HG02870 (cell line): ENCODE results near the gene DFFA.
"Not testable (repeated sequence)": the region's sequence is repeated elsewhere in the genome, so short reads cannot be mapped to it uniquely, and the experiment has no call there.

Experiments
- ATAC-seq: cut with Tn5 transposase; IDR thresholded peaks from one replicate; pipeline ENCODE4 v1.9.1; 2021; ENCODE audit warnings: mild to moderate bottlenecking, moderate library complexity; ENCODE audit not compliant: unreplicated experiment

Gene DFFA

GRCh38 chr1:10506046-10506676 is 33.8 kb upstream of the DFFA start:
- not testable (repeated sequence) for ATAC-seq

- no peak for ATAC-seq
Measured at GRCh38 chr1:10504249-10504648, 31.9 kb upstream of the DFFA start.

- no peak for ATAC-seq
Measured at GRCh38 chr1:10502206-10502605, 29.9 kb upstream of the DFFA start.

GRCh38 chr1:10498231-10498630 is 25.9 kb upstream of the DFFA start:
- ATAC-seq: no peak

- ATAC-seq: no peak
Measured at GRCh38 chr1:10497109-10497508, 24.8 kb upstream of the DFFA start.

- ATAC-seq: no peak
Measured at GRCh38 chr1:10495952-10496351, 23.6 kb upstream of the DFFA start.

- ATAC-seq: no peak
Measured at GRCh38 chr1:10495475-10495817, 23.1 kb upstream of the DFFA start.

- ATAC-seq: peak; percentile 54
Measured at GRCh38 chr1:10494754-10495474, 22.6 kb upstream of the DFFA start.

- ATAC-seq: no peak
Measured at GRCh38 chr1:10494418-10494753, 22.1 kb upstream of the DFFA start.

GRCh38 chr1:10490286-10490970 is 18.1 kb upstream of the DFFA start:
- no peak for ATAC-seq

GRCh38 chr1:10489291-10490055 is 17.1 kb upstream of the DFFA start:
- no peak for ATAC-seq

- no peak for ATAC-seq
Measured at GRCh38 chr1:10484521-10484920, 12.2 kb upstream of the DFFA start.

- ATAC-seq: no peak
Measured at GRCh38 chr1:10480614-10481013, 8.3 kb upstream of the DFFA start.

- no peak for ATAC-seq
Measured at GRCh38 chr1:10479296-10479695, 7.0 kb upstream of the DFFA start.

GRCh38 chr1:10475510-10475909 is 3.2 kb upstream of the DFFA start:
- no peak for ATAC-seq

- ATAC-seq: peak; percentile 54
Measured at GRCh38 chr1:10474613-10475507, 2.5 kb upstream of the DFFA start, which contains the start of gene PEX14. Gene PEX14, plus strand, starts transcription at chr1:10474950. Its CDS starts 17 bp downstream, at chr1:10474967.

- not testable (repeated sequence) for ATAC-seq
Measured at GRCh38 chr1:10474309-10474612, 1.9 kb upstream of the DFFA start.

- ATAC-seq: no peak
Measured at GRCh38 chr1:10473145-10473765, 926 bp upstream of the DFFA start.

- no peak for ATAC-seq
Measured at GRCh38 chr1:10471411-10472219, 714 bp downstream of the DFFA start.
